SK-N-SH (cell line): Measurements from ENCODE around the gene CTSL.

Source experiments
- ELF1 ChIP-seq: IDR thresholded peaks from 2 replicates; pipeline ENCODE4 v1.4.0; 2012
- EP300 ChIP-seq, 2 experiments: IDR thresholded peaks; 2 replicates each; pipeline versions ENCODE4 v1.4.0 to v1.6.1; 2012; ENCODE audit warnings: borderline replicate concordance in 1 of 2, low read depth in 1 of 2, low read length in 1 of 2
- JUND ChIP-seq: IDR thresholded peaks from 2 replicates; pipeline ENCODE4 v1.4.0; 2012
- MEF2A ChIP-seq: IDR thresholded peaks from 2 replicates; pipeline ENCODE4 v1.4.0; 2012; ENCODE audit warnings: low read depth, borderline replicate concordance
- POLR2AphosphoS5 ChIP-seq: IDR thresholded peaks from 2 replicates; pipeline ENCODE4 v1.6.1; 2012; ENCODE audit warnings: low read depth, low read length
- RFX5 ChIP-seq: IDR thresholded peaks from 2 replicates; pipeline ENCODE4 v1.6.1; 2012; ENCODE audit warnings: mild to moderate bottlenecking, improper control_type of control experiment, low read length
- SIN3A ChIP-seq: IDR thresholded peaks from 2 replicates; pipeline ENCODE4 v1.6.1; 2012; ENCODE audit warnings: low read depth, mild to moderate bottlenecking, low read length, moderate library complexity, borderline replicate concordance
- TAF1 ChIP-seq: IDR thresholded peaks from 2 replicates; pipeline ENCODE4 v1.6.1; 2012; ENCODE audit warnings: low read depth, mild to moderate bottlenecking, low read length, moderate library complexity, borderline replicate concordance
- TEAD4 ChIP-seq: IDR thresholded peaks from 2 replicates; pipeline ENCODE4 v1.4.0; 2012; ENCODE audit warnings: mild to moderate bottlenecking, borderline replicate concordance; ENCODE audit not compliant: insufficient read depth
- TF ChIP-seq, protein P1 (sequence below): fragments of 200-600 bp; sonication (generic); IDR thresholded peaks from 2 replicates; pipeline ENCODE4 v1.6.1; 2017; ENCODE audit warnings: antibody characterized with exemption, mild to moderate bottlenecking, moderate library complexity
- TF ChIP-seq, protein P2 (sequence below): IDR thresholded peaks from 2 replicates; pipeline ENCODE4 v1.6.1; 2012; ENCODE audit warnings: mild to moderate bottlenecking, low read depth, low read length, moderate library complexity
- TF ChIP-seq, protein P3 (sequence below): IDR thresholded peaks from 2 replicates; pipeline ENCODE4; 2012

DNA sequence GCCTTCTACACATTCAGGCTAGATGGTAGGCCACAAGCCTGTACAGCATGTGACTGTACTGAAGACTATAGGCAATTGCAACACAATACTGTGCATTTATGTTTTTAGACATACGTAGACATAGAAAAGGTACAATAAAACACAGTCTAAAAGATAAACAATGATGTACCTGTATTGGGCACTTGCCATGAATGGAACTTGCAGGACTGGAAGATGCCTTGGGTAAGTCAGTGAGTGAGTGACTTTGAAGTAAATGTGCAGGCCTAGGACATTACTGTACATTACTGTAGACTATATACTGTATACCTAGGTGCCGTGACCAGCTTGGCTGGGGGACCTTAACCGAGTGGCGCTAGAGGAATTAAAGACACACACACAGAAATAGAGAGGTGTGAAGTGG is 53.1 kb downstream of the CTSL start:
- TF ChIP-seq, protein P1, sequence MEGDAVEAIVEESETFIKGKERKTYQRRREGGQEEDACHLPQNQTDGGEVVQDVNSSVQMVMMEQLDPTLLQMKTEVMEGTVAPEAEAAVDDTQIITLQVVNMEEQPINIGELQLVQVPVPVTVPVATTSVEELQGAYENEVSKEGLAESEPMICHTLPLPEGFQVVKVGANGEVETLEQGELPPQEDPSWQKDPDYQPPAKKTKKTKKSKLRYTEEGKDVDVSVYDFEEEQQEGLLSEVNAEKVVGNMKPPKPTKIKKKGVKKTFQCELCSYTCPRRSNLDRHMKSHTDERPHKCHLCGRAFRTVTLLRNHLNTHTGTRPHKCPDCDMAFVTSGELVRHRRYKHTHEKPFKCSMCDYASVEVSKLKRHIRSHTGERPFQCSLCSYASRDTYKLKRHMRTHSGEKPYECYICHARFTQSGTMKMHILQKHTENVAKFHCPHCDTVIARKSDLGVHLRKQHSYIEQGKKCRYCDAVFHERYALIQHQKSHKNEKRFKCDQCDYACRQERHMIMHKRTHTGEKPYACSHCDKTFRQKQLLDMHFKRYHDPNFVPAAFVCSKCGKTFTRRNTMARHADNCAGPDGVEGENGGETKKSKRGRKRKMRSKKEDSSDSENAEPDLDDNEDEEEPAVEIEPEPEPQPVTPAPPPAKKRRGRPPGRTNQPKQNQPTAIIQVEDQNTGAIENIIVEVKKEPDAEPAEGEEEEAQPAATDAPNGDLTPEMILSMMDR: no peak
- TF ChIP-seq TAF1 (no peak), POLR2AphosphoS5 (no peak), RFX5 (no peak), ELF1 (no peak), SIN3A (no peak), JUND (no peak), EP300 (IDR thresholded peaks at IDR 0.05; ENCODE audit: borderline replicate concordance in 1 of 2, low read depth in 1 of 2, low read length in 1 of 2) (no peak), MEF2A (no peak), TEAD4 (no peak)
- TF ChIP-seq, protein P2, sequence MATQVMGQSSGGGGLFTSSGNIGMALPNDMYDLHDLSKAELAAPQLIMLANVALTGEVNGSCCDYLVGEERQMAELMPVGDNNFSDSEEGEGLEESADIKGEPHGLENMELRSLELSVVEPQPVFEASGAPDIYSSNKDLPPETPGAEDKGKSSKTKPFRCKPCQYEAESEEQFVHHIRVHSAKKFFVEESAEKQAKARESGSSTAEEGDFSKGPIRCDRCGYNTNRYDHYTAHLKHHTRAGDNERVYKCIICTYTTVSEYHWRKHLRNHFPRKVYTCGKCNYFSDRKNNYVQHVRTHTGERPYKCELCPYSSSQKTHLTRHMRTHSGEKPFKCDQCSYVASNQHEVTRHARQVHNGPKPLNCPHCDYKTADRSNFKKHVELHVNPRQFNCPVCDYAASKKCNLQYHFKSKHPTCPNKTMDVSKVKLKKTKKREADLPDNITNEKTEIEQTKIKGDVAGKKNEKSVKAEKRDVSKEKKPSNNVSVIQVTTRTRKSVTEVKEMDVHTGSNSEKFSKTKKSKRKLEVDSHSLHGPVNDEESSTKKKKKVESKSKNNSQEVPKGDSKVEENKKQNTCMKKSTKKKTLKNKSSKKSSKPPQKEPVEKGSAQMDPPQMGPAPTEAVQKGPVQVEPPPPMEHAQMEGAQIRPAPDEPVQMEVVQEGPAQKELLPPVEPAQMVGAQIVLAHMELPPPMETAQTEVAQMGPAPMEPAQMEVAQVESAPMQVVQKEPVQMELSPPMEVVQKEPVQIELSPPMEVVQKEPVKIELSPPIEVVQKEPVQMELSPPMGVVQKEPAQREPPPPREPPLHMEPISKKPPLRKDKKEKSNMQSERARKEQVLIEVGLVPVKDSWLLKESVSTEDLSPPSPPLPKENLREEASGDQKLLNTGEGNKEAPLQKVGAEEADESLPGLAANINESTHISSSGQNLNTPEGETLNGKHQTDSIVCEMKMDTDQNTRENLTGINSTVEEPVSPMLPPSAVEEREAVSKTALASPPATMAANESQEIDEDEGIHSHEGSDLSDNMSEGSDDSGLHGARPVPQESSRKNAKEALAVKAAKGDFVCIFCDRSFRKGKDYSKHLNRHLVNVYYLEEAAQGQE: no peak
- TF ChIP-seq, protein P3, sequence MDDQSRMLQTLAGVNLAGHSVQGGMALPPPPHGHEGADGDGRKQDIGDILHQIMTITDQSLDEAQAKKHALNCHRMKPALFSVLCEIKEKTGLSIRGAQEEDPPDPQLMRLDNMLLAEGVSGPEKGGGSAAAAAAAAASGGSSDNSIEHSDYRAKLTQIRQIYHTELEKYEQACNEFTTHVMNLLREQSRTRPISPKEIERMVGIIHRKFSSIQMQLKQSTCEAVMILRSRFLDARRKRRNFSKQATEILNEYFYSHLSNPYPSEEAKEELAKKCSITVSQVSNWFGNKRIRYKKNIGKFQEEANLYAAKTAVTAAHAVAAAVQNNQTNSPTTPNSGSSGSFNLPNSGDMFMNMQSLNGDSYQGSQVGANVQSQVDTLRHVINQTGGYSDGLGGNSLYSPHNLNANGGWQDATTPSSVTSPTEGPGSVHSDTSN: no peak
